GM23248 (cell line): ENCODE results near the gene DICER1.

ENCODE experiments used
- EZH2 ChIP-seq: fragments of 200-600 bp; sonication (generic); IDR thresholded peaks from 2 replicates; pipeline ENCODE4 v1.6.1; 2018; ENCODE audit warnings: antibody characterized with exemption, mild to moderate bottlenecking; ENCODE audit not compliant: insufficient read depth, poor library complexity, severe bottlenecking
- EZH2phosphoT487 ChIP-seq: fragments of 200-600 bp; sonication (generic); IDR thresholded peaks from 2 replicates; pipeline ENCODE4 v1.6.1; 2018; ENCODE audit warnings: antibody characterized with exemption, moderate library complexity, mild to moderate bottlenecking, low read depth; ENCODE audit not compliant: insufficient read depth

DNA sequence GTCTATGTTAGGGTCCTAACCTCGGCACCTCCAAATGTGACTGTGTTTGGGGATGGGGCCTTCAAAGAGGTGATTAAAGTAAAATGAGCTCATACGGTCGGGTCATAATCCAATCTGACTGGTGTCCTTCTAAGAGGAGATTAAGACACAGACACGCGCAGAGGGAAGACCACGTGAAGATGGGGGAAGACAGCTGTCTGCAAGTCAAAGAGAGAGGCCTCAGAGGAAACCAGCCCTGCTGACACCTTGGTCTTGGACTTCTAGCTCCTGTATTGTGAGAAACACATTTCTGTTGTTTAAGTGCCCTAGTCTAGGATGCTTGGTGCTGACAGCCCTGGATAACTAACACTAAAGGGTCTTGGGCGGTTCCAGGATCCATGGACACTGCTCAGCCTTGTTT is 109.6 kb downstream of the DICER1 start:
- TF ChIP-seq EZH2phosphoT487 (no peak), EZH2 (no peak)
